ENCODE data around the gene PARP11.
A peak's percentile ranks its signal among the peaks of the same experiment; 100 is the strongest.

PARP11 gene, protein sequence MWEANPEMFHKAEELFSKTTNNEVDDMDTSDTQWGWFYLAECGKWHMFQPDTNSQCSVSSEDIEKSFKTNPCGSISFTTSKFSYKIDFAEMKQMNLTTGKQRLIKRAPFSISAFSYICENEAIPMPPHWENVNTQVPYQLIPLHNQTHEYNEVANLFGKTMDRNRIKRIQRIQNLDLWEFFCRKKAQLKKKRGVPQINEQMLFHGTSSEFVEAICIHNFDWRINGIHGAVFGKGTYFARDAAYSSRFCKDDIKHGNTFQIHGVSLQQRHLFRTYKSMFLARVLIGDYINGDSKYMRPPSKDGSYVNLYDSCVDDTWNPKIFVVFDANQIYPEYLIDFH

GRCh38 chr12:3872800-3873636 lies at the start of gene PARP11:
PARP11 (minus strand) TSS chr12:3873399; CDS start chr12:3873229, 170 bp downstream.
- peak; percentile 98 for DNase-seq (ENCODE audit: low spot score)

DNA sequence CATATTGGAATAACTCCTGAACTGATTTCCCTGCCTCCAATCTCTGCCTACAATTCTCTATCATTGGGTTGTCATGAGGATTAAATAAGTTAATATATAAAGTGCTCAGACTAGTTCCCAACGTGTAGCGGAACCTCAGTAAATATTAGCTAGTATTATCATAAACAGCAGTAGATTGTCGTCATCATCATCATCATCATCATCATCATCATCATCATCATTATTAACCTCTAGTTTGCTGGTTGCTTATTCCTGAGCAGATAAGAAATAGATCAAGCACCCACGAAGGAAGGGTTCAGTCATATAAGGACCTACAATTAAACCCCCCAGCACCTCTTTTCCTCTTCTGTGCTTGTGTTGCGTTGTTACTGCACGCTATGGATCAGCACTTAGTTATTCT lies 48.8 kb upstream of the PARP11 start:
- DNase-seq (ENCODE audit: low spot score) = no peak

DNA sequence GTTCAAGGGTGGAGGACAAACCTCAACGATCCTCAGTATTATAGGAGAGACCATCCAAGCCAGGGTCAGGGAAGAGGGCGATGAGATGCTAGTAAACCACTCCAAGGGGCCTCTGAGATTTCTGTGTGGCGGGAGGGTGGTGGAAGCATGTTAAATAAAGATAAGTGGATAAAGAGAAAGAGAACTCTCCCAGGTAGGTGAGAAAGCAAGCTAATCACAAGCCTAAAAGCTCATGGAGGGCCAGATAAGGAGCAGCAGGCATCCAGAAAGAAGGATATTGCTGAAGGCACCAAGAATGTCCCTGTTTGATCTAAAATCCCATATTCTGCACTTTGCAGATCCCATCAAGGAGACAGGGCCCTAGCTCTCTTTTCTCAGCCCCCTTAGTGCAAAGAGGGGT lies 48.3 kb upstream of the PARP11 start:
- DNase-seq (ENCODE audit: low spot score) = no peak

- no peak for DNase-seq (ENCODE audit: low spot score)
These were observed 47.9 kb upstream of the PARP11 start for GRCh38 chr12:3921151-3921471.

- DNase-seq (ENCODE audit: low spot score) = no peak
These were observed 47.4 kb upstream of the PARP11 start for GRCh38 chr12:3920351-3921150.

DNA sequence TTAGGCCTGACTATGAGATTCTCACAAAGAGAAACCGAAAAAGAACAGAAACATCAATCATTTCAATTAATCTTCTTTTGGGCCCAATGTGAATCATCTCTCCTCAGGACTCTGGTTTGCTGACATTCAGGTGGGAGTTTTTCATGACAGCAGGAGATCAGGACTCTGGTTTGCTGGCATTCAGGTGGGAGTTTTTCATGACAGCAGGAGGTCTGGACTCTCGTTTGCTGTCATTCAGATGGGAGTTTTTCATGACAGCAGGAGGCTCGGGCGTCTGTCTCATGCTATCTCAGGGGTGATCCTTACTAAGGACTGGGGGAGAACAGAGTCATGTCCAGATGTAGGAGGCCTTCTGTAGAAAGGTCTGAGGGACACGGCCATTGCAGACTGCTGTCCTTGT lies 40.1 kb upstream of the PARP11 start:
- DNase-seq (ENCODE audit: low spot score) = no peak

- DNase-seq (ENCODE audit: low spot score) = no peak
These were observed 39.7 kb upstream of the PARP11 start for GRCh38 chr12:3912863-3913262.

GRCh38 chr12:3911409-3911808 lies 38.2 kb upstream of the PARP11 start:
- no peak for DNase-seq (ENCODE audit: low spot score)

DNA sequence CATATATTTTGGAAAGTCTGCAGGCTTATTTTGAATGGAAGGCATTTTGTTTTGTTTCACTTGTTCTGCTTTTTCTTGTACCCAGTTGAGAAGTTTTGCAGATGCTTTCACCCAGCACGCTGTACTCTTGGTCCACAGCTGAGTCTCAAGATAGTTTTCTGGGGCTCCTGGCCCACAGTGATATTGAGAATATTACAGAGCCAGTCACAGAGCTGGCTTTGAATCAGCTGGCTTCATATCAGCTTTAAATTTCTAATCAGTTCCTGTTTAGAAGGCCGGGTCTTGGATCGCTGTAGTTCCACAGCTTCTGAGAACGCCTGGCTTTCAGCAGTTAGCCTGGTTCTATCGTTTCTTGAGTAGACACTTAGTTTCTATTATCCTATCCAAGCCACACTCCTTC lies 32.5 kb upstream of the PARP11 start:
- no peak for DNase-seq (ENCODE audit: low spot score)

- no peak for DNase-seq (ENCODE audit: low spot score)
These were observed 31.8 kb upstream of the PARP11 start for GRCh38 chr12:3904999-3905398.

DNA sequence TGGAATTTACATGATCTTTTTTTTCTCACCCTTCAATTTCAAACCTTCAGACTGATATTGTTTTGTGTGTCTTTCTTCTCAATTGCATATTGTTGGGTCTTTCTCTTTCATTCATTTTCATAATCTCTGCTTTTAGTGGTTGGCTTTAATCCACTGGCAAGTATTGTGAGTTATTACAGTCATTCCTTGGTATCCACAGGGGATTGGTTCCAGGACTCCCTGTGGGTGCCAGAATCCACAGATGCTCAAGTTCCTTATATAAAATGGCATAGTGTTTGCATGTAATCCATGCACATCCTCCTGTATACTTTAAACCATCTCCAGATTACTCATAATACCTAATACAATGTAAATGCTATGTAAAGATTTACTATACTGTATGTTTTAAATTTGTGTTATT lies 29.7 kb upstream of the PARP11 start:
- no peak for DNase-seq (ENCODE audit: low spot score)

DNA sequence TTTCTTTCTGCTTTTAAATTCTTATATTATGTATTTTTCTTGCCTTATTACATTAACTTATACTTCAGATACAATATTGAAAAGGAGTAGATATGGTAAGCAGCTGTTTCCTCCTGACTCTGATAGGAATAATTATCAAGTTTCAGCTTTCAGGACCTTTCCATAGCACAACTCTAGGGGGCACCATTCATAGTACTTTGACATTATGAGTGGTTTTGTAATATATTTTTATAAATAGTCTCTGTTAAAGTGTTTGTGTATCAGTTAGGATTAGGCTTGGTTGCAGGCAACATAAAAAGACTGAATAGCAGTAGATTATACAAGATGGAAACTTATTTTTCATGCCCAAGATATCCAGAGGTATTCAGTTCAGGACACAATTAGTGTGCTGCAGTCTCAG lies 27.9 kb upstream of the PARP11 start:
- DNase-seq (ENCODE audit: low spot score) = no peak

GRCh38 chr12:3898756-3899155 lies 25.6 kb upstream of the PARP11 start:
- no peak for DNase-seq (ENCODE audit: low spot score)

DNA sequence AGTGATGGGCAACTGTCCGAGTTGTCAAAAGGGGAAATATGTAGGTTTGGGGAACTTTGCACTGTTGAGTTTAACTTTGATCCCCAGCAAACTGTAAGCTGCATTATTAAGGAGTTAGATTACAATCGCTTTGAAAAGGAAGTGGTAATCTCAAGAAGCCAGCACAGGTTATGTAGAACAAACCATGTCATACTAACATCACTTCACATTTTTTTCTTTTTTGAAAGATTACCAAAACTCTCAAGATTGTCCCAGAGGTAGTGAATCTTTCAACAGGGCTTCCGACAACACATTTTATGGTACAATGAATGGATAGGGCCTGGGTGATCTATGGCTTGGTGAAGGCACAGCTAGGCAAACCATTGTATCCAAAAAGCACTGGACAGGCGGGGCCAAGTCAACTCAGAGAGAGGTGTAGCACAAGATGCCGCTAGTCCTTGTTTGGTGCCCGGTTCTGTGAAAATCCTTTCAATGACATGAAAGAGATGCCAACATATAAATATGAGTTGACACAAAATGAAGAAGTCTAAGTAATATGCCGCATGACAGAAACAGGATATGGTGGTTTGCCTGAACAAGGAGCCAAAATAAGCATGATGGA lies 24.3 kb upstream of the PARP11 start:
- no peak for DNase-seq (ENCODE audit: low spot score)

GRCh38 chr12:3896801-3897351 lies 23.7 kb upstream of the PARP11 start:
- no peak for DNase-seq (ENCODE audit: low spot score)

- no peak for DNase-seq (ENCODE audit: low spot score)
These were observed 23.2 kb upstream of the PARP11 start for GRCh38 chr12:3896356-3896755.

DNA sequence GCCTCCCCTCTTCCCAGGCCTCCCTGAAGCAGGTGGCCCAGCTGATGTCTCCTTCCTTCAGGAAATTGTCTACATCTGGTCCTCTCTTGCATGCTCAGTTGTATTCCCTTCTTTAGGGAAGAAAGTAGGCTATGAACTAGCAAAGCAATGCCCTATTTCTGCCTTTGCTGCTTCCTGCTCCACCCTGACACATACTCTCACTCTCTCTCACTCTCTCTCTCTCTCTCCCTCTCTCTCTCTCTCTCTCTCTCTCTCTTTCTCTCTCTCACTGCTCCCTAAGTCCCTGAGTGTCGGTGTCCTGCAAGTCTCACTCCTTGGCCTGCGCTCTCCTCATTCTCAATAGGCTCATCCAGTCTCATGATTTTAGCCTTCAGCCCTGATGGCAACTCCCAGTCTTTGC lies 19.4 kb upstream of the PARP11 start:
- no peak for DNase-seq (ENCODE audit: low spot score)

GRCh38 chr12:3891201-3891600 lies 18.0 kb upstream of the PARP11 start:
- DNase-seq (ENCODE audit: low spot score) = no peak

DNA sequence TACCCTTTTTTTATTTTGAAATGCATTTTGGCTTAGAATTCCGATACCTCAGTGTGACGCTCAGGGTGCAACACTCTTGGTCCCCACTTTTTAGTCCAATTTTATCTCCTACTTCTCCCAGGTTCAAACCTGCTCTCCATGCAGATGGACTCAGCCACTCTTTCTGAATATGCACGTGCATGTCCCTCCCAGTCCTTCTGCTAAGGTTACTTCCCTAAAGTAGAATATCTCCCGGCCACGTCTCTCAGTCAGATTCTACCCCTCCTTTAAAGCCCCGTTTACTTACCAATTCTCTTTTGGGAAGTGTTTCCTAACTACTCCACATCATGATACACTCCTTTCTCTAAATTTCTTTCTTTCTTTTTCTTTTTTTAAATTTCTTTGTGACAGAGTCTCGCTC lies 15.5 kb upstream of the PARP11 start:
- no peak for DNase-seq (ENCODE audit: low spot score)

- peak; percentile 50 for DNase-seq (ENCODE audit: low spot score)
These were observed 12.3 kb upstream of the PARP11 start for GRCh38 chr12:3885277-3886094.

- no peak for DNase-seq (ENCODE audit: low spot score)
These were observed 11.5 kb upstream of the PARP11 start for GRCh38 chr12:3884671-3885070.

Data from hematopoietic multipotent progenitor cell treated with erythropoietin and hydrocortisone succinate and interleukin-3 and kit ligand, for 15 days (in vitro differentiated cells).